Embryonic facial prominence (tissue), 1 donor: ENCODE measurements around the gene MBP.

Experiments
- DNase-seq: peaks from one replicate; pipeline ENCODE4 v3.0.0-alpha.2; 2016; ENCODE audit errors: extremely low spot score

MBP gene

DNA sequence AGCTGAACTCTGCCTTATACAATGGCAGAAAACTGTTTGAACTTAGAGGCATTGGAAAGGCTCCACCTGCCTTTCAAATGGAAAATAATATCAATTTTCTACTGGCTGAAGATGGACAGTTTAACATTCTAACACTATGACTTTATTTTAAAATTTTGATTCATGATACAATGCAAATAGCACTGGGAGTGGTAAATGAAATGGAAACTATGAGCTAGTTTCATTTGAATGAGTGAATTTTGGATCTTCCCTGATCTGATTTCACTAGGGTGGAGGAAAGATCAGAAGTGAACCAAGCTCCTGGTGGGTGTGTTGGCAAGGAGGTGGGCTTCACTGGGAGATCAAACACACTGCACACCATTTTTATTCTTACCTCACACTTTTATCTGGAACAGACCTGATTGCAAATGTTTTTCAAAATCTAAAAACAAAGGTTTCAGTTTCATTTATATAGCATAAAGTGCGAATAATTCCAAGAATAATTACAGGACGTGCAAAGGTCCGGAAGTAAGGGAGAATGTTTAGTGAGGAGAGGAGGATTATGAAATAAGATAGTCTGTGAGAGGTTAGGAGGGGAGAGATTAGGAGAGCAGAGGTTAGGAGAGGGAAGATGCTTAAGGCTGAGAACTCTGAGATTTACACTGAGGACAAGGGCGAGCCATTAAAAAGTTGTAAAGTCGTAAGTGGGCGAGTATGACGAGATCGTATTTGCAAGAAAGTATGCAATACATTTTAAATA lies 18.6 kb upstream of the MBP start:
- no peak for DNase-seq

DNA sequence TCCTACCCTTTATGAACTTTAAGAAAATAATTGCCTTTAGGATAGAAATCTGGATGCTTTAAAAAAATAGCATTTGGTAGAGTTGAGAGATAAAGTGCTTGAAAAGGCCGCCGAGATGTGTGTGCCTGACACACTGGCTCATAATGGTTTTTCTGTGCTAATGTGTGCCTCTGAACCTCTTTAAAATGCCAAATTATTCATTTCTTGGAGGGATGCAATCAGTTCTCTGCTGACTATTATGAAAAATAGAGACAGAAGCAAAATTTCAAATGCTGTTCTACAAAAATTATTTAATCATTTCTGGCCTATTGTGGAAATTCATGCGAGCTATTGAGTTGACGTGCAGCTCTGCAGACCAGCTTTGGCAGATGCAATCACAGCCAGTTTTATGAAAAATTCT lies 18.0 kb upstream of the MBP start:
- no peak for DNase-seq

DNA sequence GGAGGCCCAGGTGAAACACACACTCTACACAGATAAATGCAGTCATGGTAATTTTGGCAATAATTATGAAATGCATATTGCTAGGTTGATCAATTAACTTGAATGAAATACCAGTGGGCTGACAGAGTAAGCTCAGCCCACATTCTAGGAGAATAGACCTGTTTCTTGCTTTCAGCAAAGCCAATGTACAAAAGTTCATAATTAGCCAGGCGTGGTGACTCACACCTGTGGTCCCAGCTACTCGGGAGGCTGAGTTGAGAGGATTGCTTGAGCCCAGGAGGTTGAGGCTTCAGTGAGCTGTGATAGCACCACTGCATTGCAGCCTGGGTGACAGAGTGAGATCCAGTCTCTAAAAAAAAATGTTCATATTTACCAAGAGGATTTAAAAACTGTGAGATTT lies 15.7 kb upstream of the MBP start:
- DNase-seq, result no peak

DNA sequence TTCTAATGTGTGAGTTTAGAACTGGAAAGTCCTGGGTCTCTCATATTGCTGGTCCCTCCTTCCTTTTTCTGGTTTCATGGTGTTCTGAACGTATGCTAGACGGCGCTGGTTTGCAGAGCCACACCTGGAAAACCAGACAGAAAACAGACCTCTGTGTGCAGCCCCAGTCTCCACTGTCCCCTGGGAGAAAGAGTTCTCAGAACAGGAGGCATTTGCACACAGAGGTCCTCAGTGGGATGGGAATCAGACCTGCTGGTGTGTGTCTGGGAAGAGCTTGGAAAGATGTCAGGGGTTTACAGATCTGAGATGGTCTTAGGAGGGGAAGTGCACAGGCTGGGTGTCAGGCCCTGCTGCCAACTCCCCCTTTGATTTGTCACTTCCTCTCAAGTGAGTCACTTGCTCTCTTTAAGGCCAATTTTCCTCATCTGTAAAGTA lies 14.9 kb upstream of the MBP start:
- DNase-seq, result no peak

DNA sequence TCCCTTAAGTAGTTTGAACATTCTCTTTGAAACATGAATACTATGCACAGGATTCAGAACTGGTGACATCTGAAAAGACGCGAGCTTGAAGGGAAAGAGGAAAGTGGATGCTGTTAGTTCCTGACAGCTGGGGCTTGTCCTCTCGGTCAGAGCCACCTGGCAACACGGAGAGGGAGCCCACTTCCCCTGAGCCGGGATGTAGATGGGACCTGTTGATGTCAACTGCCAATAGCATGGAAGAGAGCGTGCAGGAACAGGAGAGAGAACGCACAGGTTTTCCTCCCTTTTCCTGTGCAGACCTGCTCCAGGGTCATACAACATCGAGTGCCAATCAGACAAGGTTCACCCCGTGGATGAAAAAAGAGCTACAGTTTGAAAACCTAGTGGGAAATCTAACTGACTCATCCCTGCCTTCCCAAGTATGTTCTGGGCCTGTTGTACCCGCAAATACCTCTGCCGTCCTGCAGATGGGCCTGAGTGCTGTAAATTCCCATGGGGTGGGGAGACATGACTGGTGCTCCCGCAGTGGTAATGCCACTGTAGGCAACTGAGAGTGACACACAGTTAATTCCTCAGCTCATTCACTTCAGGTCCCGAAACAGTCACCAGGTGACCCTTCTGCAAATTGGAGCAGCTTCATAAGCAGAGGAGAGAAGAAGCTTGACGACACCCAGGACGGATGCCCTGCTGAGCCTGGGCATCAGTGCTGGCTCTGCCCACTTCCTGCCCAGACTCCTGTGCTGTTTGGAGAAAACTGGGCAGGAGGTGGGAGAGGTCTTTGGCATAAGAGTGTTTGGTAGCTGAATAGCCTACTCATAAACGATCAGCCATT lies 13.9 kb upstream of the MBP start:
- DNase-seq, result no peak

DNA sequence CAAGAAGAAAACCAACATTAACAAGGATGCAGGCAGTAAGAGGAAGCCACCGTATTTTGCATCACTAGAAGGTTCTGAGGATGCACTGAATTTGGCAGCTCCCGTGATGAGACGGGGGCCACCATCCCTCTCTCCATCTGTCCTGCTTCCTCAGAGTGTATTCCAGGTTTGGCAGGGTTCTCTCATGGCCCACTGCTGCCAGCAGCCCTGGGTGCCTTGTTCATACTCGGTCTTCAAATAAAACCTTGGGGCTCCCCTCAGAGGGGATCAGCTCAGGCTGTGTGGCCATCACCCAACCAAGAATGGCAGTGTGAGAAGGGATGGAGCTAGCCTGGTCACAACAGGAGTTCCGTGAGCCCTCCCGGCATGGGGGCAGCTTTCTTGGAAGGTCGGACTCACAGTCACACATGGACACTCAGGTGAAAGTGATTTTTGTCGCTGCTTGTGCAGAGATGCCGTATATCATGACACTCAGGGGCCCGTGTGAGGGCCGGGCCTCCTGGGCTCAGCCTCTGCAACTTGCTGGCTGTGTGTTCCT lies 12.8 kb upstream of the MBP start:
- DNase-seq, result no peak

DNA sequence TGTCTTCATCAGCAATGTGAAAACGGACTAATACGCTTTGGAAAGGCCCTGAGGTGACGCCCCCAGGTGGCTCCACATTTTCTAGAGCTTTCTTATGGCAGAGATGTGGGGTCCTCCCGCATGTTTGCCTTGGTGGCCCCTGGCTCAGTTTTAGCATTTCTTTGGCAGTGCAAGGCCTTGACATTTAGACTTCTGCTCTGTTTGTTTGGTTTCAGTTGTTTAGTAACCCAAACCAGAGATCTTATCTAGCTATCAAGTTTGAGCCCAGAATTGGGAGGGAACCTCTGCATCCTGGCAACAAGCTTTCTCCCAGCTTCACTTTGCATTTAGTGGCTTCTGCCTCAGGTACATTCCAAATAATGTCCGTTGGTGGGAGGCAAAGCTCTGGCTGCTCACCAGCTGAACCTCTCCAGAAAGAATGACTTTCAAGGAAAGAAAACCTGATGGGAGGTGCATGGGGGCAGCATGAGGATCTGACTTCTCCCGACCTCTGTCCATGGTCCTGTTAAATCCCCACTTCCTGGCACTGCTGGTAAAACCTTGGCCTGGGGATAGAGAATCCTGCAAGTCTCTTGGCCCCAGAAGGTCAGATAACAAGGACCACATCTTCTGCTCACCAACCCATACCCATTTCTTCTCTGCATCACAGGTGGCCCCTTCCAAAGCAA lies 12.0 kb upstream of the MBP start:
- DNase-seq, result no peak

DNA sequence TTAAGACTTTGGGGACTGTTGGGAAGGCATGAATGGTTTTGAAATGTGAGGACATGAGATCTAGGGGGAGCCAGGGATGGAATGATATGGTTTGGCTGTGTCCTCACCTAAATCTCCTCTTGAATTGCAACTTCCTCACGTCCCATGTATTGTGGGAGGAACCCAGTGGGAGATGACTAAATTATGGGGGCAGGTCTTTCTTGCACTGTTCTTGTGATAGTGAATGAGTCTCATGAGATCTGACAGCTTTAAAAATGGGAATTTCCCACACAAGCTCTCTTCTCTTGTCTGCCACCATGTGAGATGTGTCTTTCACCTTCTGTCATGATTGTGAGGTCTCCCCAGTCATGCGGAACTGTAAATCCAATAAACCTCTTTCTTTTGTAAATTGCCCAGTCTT lies 11.5 kb upstream of the MBP start:
- DNase-seq, result no peak

DNA sequence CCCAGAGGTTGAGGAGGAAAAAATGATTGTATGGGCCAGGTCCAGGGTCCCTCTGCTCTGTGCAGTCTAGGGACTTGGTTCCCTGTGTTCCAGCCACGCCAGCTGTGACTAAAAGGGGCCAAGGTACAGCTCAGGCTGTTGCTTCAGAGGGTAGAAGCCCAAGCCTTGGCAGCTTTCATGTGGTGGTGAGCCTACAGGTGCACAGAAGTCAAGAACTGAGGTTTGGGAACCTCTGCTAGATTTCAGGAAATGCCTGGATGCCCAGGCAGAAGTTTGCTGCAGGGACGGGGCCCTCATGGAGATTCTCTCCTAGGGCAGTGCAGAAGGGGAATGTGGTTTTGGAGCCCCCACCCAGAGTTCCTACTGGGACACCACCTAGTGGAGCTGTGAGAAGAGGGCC lies 10.6 kb upstream of the MBP start:
- no peak for DNase-seq

DNA sequence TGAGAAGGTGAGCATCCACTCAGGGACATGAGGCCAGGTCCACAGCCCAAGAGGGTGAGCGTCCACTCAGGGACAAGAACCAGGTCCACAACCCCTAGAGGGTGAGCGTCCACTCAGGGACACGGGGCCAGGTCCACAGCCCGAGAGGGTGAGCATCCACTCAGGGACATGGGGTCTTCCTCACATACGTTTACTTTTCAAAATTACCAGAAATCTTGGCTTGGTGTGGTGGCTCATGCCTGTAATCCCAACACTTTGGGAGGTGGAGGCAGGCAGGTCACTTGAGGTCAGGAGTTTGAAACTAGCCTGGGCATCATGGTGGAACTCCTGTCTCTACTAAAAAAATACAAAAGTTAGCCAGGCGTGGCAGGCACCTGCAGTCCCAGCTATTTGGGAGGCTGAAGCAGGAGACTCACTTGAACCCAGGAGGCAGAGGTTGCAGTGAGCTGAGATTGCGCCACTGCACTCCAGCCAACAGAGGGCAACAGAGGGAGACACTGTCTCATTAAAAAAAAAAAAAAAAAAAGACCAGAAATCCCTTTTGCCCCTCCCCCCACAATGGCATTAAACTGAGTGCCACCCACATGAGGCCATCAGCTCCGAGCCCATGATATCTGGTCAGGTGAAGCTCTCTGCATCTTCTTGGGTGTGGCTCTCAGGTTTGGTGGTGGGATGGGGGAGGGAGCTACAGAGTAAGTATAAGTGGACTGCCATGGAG lies 9.0 kb upstream of the MBP start:
- DNase-seq, result no peak

DNA sequence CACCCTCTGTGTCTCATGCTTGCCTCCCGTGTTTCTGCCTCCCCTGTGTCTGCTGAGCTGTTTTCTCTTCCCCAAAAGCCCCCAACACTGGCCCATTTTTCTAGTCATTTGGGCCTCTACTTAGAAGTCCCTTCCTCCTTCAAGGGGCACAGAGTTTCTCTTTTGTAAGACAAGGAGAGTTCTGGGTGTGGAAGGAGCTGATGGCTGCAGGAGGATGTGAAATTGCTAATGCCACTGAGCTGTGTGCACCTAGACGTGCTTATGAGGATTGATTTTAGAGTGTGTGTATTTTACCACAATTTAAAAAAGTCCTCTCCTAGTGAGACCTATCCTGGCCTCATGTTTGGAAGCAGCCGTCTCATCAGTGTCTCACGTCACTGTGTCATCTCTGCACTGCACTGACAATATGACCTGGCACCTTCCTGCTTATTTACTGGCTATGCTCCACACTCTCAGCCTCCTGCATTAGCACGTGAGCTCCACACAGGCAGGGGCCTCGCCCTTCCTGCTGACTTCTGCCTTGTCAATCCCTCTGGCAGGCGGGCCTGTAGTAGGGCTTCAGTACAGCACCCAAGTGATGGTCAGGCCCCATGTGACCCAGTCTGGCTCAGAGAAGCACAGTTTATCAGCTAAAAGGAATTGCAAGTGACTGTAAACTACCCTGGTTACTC lies 8.0 kb upstream of the MBP start:
- no peak for DNase-seq

DNA sequence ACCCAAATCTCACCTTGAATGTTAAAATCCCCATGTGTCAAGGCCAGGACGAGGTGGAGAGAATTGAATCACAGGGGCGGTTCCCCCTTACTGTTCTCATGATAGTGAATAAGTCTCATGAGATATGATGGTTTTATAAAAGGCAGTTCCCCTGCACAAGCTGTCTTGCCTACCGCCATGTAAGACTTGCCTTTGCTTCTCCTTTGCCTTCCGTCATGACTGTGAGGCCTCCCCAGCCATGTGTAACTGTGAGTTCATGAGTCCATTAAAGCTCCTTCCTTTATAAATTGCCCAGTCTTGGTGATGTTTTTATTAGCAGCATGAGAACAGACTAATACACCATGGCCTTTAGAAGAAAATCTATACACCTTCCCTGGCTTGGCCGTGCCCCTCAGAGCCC lies 7.4 kb upstream of the MBP start:
- DNase-seq, result no peak

DNA sequence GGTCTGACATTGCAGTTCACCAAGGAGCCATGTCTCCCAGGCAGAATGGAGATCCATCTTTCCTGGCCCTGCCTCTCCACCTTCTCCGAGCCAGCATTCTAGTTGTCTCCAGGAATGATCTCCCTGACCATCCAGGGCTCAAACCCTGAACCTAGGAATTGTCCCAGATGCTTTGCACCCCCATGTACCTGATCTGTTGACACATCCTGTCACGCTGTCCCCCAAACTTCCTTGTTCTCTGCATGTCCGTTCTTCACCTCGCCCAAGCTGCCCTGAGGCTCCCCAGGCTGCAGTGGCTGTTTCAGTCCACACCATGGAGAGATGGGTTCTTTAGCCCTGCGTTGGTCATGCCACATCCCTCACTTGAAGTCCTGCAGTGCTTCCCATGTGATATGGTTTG lies 7.0 kb upstream of the MBP start:
- DNase-seq, result no peak

DNA sequence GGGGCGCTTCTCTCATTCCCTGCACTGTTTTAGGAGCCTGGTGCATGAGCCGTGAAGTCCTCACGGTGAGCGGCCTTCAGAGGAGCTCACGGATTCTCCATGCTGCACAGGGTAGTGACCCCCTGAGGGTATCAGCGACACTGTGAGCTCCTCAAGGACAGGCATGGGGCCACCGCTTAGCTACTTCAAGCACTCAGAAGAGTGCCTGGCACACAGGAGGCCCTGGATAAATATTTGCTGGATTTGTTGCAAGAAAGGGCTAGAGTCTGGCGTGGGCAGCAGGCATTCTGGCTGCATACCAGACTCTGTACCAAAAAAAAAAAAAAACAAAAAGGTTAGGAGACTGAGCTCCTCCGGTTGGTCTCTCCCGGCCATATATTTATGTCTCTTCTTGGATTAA lies 5.7 kb upstream of the MBP start:
- DNase-seq, result no peak

DNA sequence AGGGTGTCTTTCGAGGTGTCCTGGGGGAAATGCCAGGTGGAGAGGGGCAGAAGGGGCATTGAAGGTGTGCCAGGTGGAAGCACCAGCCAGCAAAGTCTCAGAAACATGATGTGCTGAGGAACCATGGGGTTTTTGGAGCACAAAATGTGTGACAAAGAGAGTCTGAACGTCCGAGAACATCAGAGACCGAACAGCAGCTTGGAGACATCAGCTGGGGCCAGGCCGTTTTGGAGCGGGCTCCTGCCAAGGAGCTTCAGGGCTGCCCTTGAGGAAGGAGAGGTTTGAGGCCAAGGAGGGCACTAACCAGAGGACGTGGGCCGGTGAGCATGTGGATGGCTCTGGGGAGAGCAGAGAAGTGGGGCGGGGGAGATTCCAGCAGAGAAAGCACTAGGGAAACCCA lies 5.3 kb upstream of the MBP start:
- no peak for DNase-seq

DNA sequence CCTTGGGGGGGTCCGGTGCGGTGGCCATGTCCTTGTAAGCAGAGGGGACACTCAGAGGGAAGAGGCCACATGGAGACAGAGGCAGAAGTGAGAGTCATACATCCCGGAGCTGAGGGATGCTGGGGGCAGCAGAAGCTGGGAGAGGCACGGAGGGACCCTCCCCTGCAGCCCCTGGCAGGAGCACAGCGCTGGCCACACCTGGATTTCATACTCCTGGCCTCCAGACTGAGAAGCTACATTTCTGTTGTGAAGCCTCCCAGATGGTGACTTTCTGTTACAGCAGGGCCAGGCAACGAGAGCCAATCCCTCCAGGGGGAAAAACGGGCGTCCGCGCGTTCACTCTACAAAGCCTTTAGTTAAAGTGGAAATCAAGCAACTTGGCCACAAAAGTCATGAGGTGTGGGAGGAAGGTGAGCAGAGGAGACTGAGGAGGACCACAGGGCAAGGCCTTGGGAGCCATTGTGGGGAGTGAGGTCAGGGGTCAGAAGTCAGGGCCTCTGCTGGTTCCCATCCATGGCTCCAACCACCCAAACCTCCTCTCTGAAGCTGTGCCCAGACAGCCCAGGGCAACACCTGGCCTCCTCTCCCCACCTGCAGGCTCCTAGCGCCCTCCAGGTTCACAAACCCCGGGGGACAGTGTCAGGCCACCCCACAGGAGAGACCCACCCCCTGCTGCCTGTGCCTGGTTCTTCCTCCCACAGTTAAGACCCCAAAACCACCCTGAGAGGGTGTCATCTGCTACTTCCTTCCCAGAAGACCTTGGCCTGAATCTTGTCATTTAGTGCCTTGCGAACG lies 4.5 kb upstream of the MBP start:
- DNase-seq, result no peak

DNA sequence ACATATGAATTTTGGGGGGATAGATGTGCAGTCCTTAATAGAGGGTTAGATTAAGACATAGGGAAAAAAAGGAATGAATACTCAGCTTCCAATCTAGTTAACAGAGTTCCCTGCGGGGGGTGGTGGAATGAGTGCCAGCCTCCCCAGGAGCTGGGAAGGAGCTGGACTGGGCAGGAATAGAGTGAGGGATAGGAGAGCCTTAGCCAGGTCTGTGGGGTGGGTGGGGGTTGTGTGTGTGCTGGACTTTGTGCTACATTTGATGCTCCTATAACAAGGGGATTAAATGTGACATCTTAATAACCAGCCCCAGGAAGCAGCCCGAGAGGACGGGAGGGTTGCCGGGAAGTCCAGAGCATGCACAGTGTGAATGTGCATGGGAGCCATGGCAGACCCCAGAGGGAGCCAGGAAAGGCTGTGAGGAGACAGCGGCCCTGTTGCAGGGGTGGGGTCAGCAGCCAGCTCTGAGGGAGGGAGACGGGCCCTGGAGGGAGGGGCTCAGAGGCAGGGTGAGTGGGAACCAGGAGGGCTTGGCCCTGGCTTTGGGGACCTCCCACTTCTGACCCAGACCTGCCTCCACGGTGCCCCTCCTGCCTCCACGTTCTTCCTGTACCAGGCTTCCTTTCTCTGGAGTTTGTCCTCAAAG lies 3.6 kb upstream of the MBP start:
- DNase-seq, result no peak

DNA sequence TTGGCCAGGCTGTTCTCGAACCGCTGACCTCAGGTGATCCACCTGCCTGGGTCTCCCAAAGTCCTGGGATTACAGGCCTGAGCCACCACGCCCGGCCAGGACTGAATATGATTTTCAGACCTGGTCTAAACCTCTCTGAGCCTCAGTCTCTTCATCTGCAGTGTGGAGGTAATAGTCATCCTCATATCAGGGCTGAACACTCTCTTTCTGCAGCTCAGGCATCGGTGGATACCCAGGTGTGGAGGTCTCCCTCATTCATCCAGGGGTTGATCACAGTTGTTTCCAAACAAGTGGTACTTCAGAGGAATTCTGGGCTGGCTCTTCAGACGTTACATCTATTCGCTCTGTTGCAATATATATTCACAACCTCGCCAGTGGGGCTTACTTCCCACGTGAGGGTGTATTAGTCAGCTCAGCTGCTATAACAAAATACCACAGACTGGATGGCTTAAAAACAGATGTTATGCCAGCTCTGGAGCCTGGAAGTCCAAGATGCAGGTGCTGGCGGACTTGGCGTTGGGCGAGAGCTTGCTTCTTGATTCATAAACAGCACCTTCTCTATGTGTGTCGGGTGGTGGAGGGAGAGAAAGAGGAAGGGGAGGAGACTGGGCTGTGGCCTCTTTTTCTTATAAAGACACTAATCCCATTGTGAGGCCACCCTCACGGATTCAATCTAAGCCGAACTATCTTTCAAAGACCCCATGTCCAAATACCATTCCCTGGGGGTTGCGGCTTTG lies 2.9 kb upstream of the MBP start:
- no peak for DNase-seq

DNA sequence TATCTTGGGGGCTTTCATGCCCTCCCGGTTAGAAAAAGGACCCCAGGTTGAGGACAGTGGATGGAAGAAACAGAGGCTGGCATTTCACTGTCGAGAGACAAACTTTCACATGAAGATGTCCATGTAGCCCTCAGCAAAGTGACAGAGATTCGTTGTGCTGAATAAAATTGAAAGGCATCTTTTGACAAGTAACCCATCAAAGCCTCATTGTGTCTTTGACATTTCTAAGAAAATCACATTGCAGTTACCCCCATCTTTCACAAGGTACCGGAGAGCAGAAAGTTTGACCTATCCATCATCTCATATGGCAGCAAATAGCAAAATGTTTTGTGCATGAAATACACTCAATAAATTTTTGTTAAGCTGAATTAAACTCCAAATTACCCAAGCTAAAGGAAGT lies 2.0 kb upstream of the MBP start:
- no peak for DNase-seq
